ENCODE results near the gene CLCNKA. TPM values are rescaled to one million over a fixed set of nuclear protein-coding genes. Genes with fewer than 3 reads are reported as not detected.

CLCNKA gene
- total RNA-seq (ENCODE audit: low replicate concordance) = 0.38 and 1.6 TPM in 2 replicates
- long read RNA-seq = 0 reads

DNA sequence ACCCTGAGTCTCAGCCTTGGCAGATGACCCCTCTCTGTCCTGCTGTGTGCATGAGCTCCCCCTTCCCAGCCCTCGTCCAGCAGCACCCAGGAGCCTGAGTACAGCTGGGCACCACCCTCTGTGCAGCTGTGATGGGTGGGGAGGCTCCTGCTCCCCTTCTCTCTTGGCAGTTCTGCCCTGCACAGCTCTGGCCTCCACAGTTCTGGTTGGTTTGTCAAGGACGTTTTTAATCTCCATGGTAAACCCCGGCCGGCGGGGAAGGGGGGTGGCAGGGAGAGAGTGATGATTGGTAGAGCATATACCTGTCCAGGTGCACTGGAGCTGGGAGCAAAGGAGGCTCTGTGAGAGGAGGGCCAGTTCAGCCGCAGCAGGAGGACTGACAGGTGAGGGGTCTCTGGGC lies at the start of gene CLCNKA:
Gene CLCNKA, plus strand, starts transcription at position 356 of the 400 bp plus-strand sequence. CDS start 584 bp downstream, outside the sequence.
- TF ChIP-seq, protein P1, sequence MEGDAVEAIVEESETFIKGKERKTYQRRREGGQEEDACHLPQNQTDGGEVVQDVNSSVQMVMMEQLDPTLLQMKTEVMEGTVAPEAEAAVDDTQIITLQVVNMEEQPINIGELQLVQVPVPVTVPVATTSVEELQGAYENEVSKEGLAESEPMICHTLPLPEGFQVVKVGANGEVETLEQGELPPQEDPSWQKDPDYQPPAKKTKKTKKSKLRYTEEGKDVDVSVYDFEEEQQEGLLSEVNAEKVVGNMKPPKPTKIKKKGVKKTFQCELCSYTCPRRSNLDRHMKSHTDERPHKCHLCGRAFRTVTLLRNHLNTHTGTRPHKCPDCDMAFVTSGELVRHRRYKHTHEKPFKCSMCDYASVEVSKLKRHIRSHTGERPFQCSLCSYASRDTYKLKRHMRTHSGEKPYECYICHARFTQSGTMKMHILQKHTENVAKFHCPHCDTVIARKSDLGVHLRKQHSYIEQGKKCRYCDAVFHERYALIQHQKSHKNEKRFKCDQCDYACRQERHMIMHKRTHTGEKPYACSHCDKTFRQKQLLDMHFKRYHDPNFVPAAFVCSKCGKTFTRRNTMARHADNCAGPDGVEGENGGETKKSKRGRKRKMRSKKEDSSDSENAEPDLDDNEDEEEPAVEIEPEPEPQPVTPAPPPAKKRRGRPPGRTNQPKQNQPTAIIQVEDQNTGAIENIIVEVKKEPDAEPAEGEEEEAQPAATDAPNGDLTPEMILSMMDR (conservative IDR thresholded peaks at IDR 0.05) = no peak
- Mint-ChIP-seq H3K9me3 (no peaks in the 10 kb centered on the region), H3K36me3 (no peaks in the 10 kb centered on the region), H3K27me3 (peaks cover 9% of the 10 kb centered on the region), H3K27ac (peak within 1 kb of the TSS; percentile 34), H3K4me1 (ENCODE audit: unreplicated experiment) (peaks cover 22% of the 10 kb centered on the region), H3K4me3 (no peak within 1 kb of the TSS)
- no peak for DNase-seq (ENCODE audit: extremely low spot score, unreplicated experiment)

DNA sequence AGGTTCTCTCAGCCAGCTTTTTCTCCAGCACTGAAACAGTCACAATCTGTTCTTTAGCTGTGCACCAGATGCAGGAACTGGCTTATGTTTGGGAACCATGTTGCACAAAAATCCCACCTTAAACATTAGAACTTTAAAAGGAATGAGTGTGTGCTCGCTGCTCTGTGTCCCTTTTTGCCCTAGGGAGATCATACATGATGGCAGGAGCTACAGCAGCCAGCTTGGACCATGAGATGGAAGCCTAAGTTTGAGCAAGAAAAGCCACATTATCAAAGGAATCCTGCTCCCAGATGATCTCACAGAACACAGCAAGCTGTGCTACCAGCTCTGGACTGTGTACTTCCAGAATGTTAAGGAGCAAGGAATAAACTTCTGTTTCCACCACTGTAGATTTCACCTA lies 49.4 kb upstream of the CLCNKA start:
- Mint-ChIP-seq H3K4me1 (ENCODE audit: unreplicated experiment) (peaks cover 24% of the 10 kb centered on the region), H3K9me3 (no peaks in the 10 kb centered on the region), H3K4me3 (no peak overlapping the region), H3K36me3 (peaks cover 25% of the 10 kb centered on the region), H3K27me3 (no peaks in the 10 kb centered on the region), H3K27ac (no peak overlapping the region)
- TF ChIP-seq, protein P1 (conservative IDR thresholded peaks at IDR 0.05) = no peak
- DNase-seq (ENCODE audit: extremely low spot score, unreplicated experiment) = no peak

DNA sequence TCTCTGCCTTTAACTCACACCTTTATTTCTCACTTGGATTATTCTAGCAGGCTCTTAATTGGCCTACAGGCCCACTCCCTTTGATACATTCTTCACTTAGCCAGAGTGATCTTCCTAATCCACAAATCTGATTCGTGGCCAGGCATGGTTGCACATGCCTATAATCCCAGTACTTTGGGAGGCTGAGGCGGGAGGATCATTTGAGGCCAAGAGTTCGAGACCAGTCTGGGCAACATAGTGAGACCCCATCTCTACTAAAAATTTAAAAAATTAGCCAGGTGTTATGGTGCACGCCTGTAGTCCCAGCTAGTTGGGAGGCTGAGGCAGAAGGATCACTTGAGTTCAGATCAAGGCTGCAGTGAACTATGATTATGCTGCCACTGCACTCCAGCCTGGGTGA lies 48.1 kb upstream of the CLCNKA start:
- no peak for DNase-seq (ENCODE audit: extremely low spot score, unreplicated experiment)
- peaks cover 20% of the 10 kb centered on the region for H3K4me1 Mint-ChIP-seq (ENCODE audit: unreplicated experiment)
- H3K36me3 Mint-ChIP-seq = peaks cover 14% of the 10 kb centered on the region
- H3K27ac Mint-ChIP-seq = no peak overlapping the region
- no peaks in the 10 kb centered on the region for H3K9me3 Mint-ChIP-seq
- no peaks in the 10 kb centered on the region for H3K27me3 Mint-ChIP-seq
- H3K4me3 Mint-ChIP-seq = peak overlapping the region; percentile 8
- TF ChIP-seq, protein P1 (conservative IDR thresholded peaks at IDR 0.05) = no peak

DNA sequence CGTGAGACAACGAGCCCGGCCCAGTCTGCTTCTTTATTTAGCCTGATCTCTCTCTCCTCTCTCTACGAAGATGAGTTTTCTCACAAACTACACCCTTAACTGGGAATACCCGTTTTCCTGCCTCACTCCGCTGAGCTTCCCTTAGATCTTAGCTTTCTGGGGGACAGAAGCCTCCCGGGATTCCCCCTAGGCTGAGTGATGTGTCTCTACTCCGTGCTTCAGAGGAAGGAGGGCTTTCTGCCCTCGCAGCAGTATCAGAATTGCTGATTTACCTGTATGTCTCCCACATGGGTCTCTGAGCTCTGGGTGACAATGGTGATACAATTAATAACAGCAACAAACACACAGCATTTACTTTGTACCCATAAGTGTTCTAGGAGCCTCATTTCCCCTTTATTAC lies 47.0 kb upstream of the CLCNKA start:
- TF ChIP-seq, protein P1 (conservative IDR thresholded peaks at IDR 0.05) = no peak
- peak overlapping the region; percentile 70 for H3K27ac Mint-ChIP-seq

DNA sequence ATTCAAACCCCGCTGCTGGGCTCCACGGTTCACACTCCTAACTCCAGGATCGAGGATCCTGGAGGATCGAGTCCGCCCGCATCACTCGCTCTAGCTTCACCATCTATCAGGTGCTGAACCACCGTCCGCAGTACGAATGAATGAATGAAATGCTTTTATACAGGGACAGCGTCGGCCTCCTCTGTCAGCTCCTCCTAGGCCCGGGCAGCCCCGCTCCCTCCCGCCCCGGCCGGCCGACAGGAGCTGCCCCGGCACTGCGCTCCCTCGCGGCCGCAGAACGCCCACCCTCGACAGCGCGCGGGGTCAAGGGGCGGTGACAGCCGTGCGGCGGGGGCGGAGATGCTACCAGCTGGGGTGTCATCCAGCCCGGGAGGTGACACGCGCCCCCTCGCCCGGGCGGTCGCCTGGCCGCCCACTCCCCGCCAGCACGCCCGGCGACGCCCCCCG lies 46.5 kb upstream of the CLCNKA start:
- TF ChIP-seq, protein P1 (conservative IDR thresholded peaks at IDR 0.05) = peak; percentile 51
- DNase-seq (ENCODE audit: extremely low spot score, unreplicated experiment) = no peak
- H3K36me3 Mint-ChIP-seq = peaks cover 5% of the 10 kb centered on the region
- peak overlapping the region; percentile 91 for H3K4me3 Mint-ChIP-seq
- peaks cover 20% of the 10 kb centered on the region for H3K4me1 Mint-ChIP-seq (ENCODE audit: unreplicated experiment)
- no peaks in the 10 kb centered on the region for H3K27me3 Mint-ChIP-seq
- H3K9me3 Mint-ChIP-seq = no peaks in the 10 kb centered on the region
- peak overlapping the region; percentile 70 for H3K27ac Mint-ChIP-seq

More for the DNA sequence above, 47.0 kb upstream of the CLCNKA start:
- peaks cover 20% of the 10 kb centered on the region for H3K4me1 Mint-ChIP-seq (ENCODE audit: unreplicated experiment)
- H3K27me3 Mint-ChIP-seq = no peaks in the 10 kb centered on the region
- H3K4me3 Mint-ChIP-seq = peak overlapping the region; percentile 91
- H3K36me3 Mint-ChIP-seq = peaks cover 10% of the 10 kb centered on the region
- no peak for DNase-seq (ENCODE audit: extremely low spot score, unreplicated experiment)
- no peaks in the 10 kb centered on the region for H3K9me3 Mint-ChIP-seq
